Bronchial epithelial cell (primary cell): ENCODE results near the gene QKI. TPM values are rescaled to one million over a fixed set of nuclear protein-coding genes. Genes with fewer than 3 reads are reported as not detected.

ENCODE experiments used
- DNase-seq: peaks from one replicate; pipeline ENCODE4 v3.0.0-alpha.2; 2010; ENCODE audit warnings: low read depth
- FAIRE-seq: peaks from 2 replicates; lab custom pipeline; 2011; peaks lifted over from hg19 to GRCh38; lab: Jason Lieb, UNC
- H3K27me3 ChIP-seq: 2 replicates; pipeline ENCODE4 v1.5.1; 2011; ENCODE audit warnings: low read length; ENCODE audit not compliant: control insufficient read depth, insufficient read depth
- H3K36me3 ChIP-seq: 2 replicates; pipeline ENCODE4 v1.5.1; 2011; ENCODE audit warnings: low read length; ENCODE audit not compliant: control insufficient read depth, insufficient read depth
- H3K4me3 ChIP-seq: 2 replicates; pipeline ENCODE4 v1.5.1; 2011; ENCODE audit warnings: mild to moderate bottlenecking, low read depth, low read length, control low read depth
- total RNA-seq: library from RNA; depleted of rRNA; stranded (reverse); fragments of >200 nt; gene quantifications from 2 replicates; pipeline ENCODE4 v1.2.1, GENCODE V29; 2014
- TF ChIP-seq, protein P1 (sequence below): IDR thresholded peaks from 2 replicates; pipeline ENCODE4 v1.5.1; 2011; ENCODE audit warnings: mild to moderate bottlenecking, moderate library complexity, low read length, control low read depth, inconsistent platforms; ENCODE audit not compliant: insufficient read depth, severe bottlenecking

Gene QKI
- total RNA-seq, 1 donor from 2014 or later: 51.1 TPM

DNA sequence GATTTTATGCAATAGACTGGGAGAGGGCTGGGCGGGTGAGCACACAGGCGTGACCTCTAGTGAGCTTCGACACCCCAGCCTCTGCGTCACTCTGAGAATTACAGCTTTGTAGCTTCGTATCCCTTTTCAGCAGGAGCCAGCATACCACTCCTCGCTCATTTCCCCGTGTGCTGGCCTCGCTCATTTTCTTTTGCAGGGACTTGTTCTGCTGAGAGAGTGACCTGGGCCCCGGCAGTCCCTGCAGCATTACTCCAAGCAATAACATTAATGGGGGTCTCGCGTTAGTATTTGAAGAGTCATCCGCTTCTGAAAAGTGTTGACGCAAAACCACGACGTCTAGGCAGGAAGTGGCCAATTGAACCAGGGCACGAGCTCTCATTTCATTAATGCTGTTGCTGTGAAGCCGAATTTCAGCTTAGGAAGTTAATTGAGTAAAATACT lies 193.7 kb downstream of the QKI start:
- TF ChIP-seq, protein P1, sequence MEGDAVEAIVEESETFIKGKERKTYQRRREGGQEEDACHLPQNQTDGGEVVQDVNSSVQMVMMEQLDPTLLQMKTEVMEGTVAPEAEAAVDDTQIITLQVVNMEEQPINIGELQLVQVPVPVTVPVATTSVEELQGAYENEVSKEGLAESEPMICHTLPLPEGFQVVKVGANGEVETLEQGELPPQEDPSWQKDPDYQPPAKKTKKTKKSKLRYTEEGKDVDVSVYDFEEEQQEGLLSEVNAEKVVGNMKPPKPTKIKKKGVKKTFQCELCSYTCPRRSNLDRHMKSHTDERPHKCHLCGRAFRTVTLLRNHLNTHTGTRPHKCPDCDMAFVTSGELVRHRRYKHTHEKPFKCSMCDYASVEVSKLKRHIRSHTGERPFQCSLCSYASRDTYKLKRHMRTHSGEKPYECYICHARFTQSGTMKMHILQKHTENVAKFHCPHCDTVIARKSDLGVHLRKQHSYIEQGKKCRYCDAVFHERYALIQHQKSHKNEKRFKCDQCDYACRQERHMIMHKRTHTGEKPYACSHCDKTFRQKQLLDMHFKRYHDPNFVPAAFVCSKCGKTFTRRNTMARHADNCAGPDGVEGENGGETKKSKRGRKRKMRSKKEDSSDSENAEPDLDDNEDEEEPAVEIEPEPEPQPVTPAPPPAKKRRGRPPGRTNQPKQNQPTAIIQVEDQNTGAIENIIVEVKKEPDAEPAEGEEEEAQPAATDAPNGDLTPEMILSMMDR: no peak
- H3K36me3 ChIP-seq: no peaks in the 10 kb centered on the region
- no peak overlapping the region for H3K4me3 ChIP-seq
- H3K27me3 ChIP-seq: no peaks in the 10 kb centered on the region
- no peak for DNase-seq
- no peak for FAIRE-seq

DNA sequence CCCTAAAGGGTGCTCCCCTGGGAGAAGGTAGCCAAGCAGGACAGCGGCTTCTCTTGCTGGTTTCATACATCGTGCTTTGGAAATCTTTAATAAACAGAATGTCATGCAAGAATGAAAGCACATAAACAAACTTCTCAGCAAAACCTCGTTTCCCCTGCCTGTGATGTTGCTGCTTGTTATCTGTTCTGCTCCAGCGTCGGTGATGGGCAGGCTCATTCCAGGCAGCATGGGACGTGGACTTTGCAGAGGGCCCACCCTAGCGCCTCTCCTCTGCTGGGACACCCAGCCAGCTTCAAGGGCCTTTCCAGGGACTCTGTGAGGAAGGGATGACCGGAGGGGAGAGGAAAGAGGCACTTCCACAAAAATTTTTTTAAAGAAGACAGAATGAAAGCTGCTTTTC lies 197.7 kb downstream of the QKI start:
- no peaks in the 10 kb centered on the region for H3K27me3 ChIP-seq
- TF ChIP-seq, protein P1: no peak
- FAIRE-seq (no peak), DNase-seq (no peak)
- no peak overlapping the region for H3K4me3 ChIP-seq
- H3K36me3 ChIP-seq: no peaks in the 10 kb centered on the region

DNA sequence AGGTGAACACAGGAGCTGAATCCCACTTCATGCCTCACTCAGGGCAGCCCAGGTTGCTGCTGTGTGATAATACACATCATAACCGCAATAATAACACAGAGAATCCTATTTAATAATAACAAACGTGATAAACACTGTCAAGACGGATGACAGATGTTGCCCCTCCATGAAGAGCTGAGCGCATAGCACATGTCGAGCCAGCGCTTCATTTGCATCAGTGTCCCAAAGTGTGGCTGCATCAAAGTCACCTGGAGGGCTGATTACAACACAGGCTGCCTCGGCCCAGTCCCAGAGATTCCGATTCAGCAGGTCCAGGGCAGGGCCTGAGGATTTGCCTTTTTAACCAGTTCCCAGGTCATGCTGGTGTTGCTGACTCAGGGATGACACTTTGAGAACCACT lies 198.5 kb downstream of the QKI start:
- FAIRE-seq: no peak
- DNase-seq: no peak

DNA sequence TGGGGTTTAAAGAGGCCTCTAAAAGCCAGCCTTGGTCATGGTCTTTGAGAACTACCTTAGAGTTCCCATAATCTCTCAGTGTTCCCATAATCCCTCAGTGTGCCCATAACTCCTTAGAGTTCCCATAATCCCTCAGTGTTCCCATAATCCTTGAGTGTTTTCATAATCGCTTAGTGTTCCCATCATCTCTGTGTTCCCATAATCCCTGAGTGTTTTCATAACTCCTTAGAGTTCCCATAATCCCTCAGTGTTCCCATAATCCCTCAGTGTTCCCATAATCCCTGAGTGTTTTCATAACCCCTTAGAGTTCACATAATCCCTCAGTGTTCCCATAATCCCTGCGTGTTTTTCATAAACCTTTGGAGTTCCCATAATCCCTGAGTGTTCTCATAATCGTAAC lies 199.2 kb downstream of the QKI start:
- H3K36me3 ChIP-seq: no peaks in the 10 kb centered on the region
- H3K27me3 ChIP-seq: no peaks in the 10 kb centered on the region
- no peak for FAIRE-seq
- TF ChIP-seq, protein P1: no peak
- no peak overlapping the region for H3K4me3 ChIP-seq
- no peak for DNase-seq

More for the DNA sequence above, 198.5 kb downstream of the QKI start:
- Histone ChIP-seq H3K36me3 (no peaks in the 10 kb centered on the region), H3K27me3 (no peaks in the 10 kb centered on the region), H3K4me3 (no peak overlapping the region)
- TF ChIP-seq, protein P1: no peak

DNA sequence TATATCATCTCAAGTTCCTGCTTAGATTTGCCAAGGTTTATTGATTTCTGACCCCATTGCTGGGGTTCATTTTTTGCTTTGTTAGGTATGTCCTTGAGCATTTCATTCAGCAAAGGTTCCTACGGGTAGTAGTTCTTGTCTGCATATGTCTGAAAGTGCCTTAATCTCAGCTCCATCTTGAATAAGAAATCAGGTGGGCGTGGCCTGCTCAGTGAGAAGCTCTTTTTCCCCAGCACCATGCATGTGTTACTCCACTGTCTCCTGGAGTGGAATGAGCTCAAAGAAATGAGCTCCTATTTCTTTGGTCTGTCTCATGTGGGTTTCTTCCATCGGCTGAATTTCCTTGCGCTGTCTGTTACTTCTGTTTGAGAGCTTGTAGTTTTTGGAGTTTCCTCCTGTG lies 201.9 kb downstream of the QKI start:
- no peaks in the 10 kb centered on the region for H3K27me3 ChIP-seq
- TF ChIP-seq, protein P1: no peak
- no peak overlapping the region for H3K4me3 ChIP-seq
- FAIRE-seq: no peak
- no peaks in the 10 kb centered on the region for H3K36me3 ChIP-seq
- DNase-seq: no peak

DNA sequence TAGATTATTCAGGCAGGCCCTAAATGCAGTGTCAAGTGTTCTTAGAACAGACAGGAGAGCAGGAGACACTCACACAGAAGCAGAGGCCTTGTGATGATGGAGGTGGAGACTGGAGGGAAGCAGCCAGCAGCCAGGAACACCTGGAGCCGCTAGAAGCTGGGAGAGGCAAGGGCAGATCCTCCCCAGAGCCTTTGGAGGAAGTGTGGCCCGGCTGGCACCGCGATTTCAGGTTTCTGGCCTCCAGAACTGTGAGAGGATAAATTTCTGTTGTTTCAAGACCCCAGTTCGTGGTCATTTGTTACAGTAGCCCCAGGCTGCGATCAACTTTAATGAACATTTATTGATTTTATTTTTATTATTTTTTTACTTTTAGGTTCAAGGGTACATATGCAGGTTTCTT lies 203.0 kb downstream of the QKI start:
- FAIRE-seq (no peak), DNase-seq (no peak)
- no peaks in the 10 kb centered on the region for H3K27me3 ChIP-seq
- H3K36me3 ChIP-seq: no peaks in the 10 kb centered on the region
- H3K4me3 ChIP-seq: no peak overlapping the region
- TF ChIP-seq, protein P1: no peak
